HG02852 (cell line): ENCODE data around the gene ACTA2.

Experiments
- ATAC-seq: cut with Tn5 transposase; IDR thresholded peaks from one replicate; pipeline ENCODE4 v1.9.1; 2021; ENCODE audit warnings: mild to moderate bottlenecking, moderate library complexity; ENCODE audit not compliant: unreplicated experiment

ACTA2 gene

DNA sequence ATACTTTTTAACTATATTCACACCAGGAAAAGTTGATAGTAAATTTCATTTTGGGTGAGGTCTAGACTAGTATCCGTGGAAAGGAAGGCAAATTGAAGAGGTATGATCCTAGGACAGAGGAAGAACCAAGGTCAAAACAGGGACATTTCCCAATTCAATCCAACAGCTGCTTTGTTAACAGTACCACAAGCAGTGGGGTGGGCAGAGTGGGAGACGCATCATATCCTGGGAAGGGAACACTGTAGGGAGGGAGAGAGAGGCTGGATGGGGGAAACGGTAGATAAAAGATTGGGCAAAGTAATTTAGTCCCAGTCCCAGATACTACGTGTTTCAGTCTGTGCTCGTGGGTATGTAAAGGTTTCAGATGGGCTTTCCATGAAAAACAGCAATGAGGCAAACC is 28.9 kb upstream of the ACTA2 start:
- no peak for ATAC-seq

DNA sequence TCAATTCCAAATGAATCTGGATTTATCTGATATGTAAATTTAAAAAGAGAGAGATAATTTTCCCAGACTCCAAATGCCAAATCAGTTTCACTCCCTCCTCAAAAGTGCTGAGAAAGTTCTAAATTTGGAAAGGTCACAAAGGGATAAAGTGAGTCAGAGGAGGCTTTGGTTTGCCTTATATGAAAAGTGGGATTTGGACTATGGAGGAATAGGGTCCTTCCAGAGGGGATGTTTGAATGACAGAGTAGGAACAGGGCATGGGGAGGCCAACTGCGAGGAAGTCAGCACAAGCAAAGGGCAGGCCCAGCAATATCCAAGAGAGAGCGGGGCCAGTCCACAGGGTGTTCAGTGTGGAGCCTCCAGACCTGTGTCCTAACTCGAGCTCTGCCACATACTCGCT is 28.2 kb upstream of the ACTA2 start:
- no peak for ATAC-seq

DNA sequence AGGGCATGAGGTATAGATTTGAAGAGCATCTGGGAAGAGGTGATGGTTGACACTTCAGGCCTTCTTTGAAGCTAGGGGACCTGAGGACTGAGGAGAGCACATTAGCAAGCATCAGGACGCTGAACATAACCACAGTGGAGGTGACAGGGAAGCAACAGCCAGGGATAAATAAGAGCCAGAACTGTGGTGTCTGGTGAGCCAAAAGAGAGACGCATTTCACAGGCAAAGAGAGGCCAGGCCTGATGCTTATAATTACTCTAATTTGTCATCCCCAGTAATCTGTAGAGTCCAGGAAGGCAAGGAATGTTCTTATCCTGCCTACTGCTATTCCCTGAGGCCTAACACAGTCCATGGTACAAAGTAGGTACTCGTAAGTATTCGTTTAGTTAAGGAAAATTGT is 27.7 kb upstream of the ACTA2 start:
- no peak for ATAC-seq

DNA sequence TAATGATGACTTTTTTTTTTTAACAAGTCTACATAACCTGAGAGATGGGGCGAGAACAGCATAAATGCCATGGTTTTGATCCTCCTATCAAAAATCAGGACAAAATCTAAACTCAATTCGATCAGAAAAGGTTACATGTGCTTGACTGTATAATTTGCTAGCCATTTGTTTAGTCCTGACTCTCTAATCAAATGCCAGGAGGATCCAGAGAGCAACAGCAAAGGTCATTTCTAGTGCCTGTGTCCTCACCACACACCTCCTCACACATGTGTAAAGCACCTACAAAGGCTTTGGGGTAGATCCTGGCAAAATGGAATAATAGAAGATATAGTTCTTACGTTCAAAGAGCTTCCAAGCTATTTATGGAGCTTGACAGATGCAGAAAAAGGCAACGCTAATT is 27.0 kb upstream of the ACTA2 start:
- no peak for ATAC-seq

DNA sequence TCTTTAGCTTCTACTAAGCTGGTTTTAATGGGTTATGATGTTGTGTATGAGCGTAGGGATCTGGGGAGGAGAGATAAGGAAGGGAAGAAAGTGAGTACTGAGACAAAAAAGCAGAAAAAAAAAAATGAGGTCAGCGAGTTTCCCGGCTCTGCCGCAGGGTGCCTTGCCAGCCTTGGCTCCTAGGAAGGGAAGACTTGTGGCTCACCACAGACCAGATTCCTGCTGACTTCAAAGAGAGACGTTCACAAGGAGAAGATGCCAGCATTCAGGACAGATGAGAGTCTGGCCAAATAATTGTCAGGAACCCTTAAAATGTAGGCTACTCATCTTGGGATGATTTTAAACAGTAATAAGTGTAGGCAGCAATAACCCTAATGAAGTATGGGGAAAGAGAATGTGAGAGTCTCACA is 26.6 kb upstream of the ACTA2 start:
- no peak for ATAC-seq

DNA sequence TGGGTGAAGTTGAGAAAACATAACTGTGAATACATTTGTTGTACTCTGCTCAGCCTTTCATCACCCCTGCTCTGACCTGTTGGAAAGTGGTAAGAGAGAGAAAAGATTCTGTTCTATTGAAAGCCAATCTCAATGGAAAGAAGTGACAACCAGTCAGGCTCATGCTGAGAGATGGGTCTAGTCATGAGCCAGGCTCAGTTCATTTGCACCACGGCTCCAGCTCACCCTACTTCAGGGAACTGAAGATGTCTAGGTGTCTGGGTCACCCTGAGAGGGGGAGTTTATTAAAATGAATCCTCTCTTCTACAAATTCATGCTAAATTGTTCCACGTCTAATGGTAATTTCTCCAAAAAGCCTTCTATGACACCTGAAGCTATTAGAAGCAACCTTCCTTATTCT is 25.9 kb upstream of the ACTA2 start:
- no peak for ATAC-seq

DNA sequence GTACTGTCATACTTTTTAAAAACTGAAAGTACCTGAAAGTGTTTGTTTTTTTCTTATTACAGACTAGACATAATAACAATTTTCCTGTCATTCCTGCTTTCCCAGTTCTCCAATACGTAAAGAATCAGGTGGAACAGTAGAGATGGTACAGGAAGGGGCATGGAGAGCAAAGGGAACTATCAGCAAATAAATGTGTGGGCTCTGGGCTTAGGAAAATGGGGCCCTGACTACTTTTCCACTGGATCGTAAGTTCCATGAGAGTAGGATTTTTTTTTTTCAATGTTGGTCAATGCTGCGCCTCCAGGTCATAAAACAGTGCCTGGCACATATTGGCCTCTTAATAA is 22.8 kb upstream of the ACTA2 start:
- no peak for ATAC-seq

DNA sequence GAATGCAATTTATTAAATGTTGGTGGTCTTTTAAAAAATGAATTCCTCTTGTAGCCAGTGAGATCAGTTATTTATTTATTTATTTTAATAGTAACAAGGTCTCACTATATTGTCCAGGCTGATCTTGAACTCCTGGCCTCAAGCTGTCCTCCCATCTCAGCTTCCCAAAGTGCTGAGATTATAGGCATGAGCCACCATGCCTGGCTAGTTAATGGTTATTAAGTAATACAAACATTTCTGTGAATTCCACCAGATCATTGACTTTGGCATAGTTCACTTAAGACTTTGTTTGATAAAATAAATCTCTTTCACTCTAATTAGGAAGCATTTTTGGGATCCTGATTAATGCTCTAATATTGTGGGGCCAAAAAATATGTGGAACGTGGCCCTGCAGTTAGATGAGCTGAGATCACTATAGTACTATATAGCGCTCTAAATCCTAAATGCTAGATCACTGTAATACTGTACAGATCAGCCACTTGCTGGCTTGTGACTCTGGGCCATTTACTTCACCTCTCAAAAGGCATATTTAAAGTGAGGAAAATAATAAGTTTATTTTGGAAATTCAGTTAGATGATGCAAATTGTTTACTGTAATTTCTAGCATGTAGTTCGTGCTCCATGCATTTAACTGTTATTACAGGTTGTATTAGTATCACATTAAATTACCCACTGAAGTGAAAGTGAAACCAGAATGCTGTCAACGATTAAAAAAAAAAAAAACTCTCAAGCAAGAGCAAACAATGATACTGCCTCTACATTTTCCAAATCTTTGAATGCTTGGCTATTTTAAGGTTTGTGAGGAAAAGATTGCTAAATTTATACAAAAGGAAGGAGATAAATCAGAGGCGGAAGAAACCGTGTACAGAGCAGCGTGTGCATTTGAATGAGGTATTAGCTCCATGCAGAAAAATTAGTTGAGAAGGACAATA is 22.1 kb upstream of the ACTA2 start:
- no peak for ATAC-seq

DNA sequence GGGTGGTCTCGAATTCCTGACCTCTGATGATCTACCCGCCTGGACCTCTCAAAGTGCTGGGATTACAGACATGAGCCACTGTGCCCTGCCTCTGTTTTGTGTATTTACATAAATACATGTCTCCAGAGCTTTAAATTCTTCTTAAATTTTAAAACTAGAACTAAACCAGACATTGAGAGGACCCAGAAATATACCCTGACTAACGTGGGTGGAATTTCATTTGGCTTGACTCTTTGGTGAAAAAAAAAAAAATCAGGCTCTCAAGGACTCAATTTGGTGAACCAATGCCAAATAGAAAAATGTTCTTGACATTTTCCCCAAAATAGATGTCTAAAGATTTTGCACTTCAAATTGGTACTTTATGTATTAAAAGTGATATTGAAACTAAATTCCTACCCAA is 21.4 kb upstream of the ACTA2 start:
- ATAC-seq = no peak

DNA sequence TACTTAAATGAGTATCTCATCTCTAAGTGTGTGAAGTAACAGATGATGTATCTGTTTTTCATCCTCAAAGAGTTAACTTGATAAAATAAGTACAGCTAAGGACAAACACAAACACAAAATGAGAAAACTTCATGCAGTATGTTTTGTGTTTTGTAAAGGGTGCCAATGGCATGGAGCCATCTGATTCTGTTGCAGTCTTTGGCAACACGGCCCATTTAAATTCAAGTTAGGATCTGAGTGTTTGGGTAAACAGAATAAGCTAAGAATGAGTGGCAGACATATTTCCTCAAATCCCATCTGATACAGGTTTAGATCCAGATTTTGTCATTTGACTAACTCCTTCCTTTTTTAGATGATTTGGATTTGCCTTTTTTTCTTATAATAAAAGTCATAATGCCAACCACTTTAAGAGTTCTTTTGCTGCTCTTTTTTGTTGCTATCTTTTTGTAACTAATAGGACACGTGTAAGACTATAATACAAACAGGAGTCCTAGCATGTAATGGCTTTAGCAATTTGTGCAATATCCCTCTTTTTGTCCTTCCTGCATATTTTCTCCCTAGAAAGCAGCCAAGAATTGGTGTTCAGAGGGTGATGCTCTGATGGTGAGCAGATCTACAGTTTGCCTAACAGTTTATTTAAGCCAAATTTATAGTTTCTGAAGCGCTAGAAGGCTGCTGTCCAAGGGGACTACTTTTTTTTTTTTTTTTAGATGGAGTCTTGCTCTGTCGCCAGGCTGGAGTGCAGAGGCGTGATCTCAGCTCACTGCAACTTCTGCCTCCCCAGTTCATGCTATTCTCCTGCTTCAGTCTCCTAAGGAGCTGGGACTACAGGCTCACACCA is 18.9 kb upstream of the ACTA2 start:
- no peak for ATAC-seq

DNA sequence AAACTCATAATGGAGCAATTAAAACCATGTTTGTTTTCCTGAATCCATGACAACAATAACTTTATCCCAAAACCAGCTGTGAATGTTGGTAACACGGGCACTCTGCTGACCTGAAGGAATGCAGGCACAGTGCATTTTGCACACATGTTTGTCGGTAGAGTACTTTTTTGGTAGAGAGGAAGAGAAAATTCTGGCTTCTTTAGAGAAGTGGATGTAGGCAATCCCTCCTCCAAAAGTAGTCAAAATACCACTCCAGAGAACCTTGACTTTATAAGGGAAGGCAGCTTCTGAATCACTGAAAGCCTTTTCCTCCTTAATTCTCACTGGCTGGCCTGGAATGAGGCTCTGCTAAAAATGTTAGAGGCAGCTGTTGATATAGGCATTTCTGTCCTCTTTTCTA is 15.8 kb upstream of the ACTA2 start:
- no peak for ATAC-seq

DNA sequence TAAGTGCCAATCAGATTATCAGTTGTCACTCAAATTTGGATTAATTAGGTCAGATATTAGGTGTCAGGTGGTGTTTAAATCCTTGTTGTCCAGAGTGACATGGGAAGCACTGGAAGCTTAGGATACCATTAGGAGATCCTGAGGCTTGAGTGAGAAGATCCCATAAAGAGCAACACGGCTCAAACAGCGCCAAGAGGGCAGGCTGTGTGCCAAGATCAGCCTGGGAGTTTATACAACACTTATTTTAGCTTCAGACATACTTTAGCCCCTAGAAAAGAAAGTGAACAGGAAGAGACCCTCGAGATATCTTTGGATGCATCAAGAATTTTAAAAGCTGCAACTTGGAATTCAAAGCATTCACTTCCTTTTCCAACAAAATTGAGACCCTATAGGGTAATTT is 14.2 kb upstream of the ACTA2 start:
- ATAC-seq = no peak

DNA sequence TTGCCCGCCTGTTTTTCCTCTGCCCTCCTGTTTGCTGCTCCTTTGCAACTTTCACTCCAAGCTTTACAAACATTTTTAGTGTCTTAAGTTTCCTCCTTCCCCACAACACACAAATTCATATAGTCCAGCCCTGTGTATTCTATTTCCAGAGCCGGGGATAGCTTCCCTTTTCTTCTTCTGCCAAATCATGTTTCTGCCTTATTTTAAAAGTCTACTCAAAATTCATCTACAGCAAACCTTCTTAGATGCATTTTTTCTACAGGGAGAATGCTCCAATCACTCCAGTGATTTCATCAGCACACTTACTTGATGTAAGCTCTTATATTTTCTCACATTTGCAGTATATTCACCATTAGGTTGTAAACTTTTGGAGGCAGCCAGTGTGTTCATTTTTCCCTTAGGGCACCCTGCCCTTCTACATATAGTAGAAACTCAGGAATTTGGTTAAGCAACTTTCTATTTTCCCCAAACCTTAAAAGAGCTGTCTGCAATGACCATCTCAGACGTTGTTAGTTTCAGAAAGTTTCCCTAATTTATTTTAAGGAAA is 12.4 kb upstream of the ACTA2 start:
- ATAC-seq = no peak

DNA sequence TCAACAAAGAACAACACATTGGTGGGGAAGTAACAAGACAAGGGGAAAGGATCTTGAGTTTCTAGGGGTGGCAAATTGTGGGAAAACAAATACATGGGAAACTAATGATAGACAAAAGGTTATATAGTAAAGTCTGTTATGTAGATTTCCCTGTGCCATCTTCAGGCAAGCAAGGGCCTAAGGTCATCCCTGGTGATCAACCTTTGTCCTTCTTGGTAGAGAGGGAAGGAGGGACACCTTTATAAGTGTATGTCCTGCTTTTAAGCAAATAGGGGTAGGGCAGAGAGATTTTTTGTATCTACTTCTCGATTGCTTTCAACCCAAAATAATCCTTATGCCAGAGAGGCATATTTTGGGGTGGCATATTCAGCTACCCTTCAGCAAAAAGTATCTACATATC is 11.8 kb upstream of the ACTA2 start:
- ATAC-seq = no peak

DNA sequence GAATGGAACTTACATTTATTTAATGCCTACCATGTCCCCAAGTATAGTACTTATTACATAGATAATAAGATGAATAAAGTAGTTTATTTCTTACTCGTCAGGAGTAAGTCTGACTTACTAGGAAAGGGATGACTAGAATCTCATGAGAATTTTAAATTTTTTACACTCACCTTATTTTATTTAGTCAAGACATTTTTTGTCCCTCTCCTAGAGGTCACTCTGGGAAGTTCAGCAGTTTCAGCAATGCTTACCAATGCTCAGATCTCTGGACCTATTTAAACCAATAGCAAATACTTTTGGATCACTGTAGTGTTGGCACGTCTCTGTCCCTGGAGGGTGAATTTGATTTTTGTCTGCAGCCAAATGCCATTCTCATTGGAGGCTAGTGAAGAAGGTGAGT is 10.7 kb upstream of the ACTA2 start:
- ATAC-seq = no peak

DNA sequence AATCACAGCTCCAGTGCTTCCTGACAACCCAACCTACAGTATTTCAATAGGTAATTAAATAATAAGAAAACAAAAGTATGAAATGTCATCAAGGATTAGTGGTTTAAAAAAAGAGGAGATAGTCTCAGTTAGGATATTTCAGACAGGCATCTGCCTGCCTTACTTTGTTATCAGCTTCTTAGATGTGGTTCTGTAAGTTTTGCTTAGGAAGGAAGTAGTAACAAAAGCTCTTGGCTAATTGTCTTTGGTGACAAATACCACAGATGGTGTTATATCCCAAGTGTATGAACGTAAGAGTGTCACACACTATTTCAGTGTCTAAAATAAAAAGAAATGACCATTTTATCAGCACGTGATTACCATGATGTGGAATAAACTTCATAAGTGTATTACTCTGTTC is 9.8 kb upstream of the ACTA2 start:
- ATAC-seq = no peak

DNA sequence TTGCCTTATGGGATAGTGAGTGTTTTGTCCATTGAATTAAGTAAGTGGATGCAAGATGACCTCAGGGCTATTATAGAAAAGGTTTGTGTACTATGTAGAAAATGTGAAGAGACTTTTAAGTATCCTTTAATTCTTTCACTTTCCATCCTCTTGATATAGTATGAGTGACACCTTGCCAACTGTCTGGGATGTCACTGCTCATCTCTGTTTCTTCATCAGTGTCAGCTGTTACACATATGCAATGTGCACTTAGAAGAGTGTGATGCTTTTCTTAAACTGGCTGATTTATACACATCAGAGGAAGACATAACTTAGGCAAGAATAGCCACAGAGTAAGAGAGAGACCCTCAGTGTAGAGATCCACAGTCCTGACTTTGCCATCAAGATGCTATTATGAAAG is 8.7 kb upstream of the ACTA2 start:
- no peak for ATAC-seq

DNA sequence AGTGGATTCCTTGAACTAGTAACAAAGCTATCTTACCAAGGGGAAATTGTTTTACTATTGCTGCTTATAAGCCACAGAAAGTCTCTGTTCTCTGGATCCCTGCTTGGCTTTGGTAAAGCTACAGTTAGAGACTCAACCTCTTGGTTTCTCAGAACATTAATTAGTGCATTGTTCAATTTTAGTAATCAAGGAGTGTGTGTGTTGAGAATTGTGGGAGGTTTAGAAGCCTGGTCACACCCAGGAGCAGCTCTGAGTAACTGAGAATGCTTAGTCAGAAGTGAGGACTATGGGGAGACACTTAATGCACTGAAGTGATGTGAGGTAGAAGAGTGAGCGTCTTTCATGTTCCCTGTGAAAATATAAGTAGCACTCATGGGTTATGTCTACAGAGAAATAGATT is 8.2 kb upstream of the ACTA2 start:
- no peak for ATAC-seq

DNA sequence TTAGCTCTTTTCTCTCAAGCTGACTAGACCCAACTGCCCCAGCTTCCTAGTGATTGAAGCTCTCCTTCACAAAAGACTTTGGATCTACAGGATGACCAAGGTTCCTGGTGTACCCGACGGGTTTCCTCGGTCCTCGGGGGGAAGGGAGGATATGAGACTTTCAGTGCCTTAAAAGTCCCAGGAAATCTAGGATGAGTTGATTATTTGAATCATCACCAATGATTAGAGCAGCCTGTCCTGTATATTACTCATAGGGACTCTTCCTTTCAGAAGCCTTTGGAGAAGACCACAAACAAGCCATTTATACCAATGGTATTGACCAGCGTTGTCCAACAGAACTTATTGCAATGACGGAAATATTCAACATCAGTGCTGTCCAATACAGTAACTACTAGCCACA is 6.1 kb upstream of the ACTA2 start:
- ATAC-seq = no peak

DNA sequence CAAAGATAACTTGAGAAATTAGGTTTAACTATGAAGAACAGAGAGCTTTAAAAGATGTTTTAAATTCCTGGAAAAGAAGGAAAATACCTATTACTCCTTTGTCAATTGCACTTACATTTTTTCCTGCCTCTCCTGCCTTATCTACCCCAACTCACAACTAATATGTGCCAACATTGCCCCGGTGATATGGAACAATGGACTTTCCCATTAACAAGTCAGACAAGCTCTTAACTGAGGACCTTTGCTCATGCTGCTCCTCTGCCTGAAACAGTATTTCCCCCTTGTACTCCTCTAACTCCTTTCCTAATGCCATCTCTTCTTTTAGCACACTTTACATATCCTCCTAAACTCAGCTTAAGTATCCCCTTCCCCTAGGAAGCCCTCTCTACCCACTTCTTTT is 4.8 kb upstream of the ACTA2 start:
- no peak for ATAC-seq

DNA sequence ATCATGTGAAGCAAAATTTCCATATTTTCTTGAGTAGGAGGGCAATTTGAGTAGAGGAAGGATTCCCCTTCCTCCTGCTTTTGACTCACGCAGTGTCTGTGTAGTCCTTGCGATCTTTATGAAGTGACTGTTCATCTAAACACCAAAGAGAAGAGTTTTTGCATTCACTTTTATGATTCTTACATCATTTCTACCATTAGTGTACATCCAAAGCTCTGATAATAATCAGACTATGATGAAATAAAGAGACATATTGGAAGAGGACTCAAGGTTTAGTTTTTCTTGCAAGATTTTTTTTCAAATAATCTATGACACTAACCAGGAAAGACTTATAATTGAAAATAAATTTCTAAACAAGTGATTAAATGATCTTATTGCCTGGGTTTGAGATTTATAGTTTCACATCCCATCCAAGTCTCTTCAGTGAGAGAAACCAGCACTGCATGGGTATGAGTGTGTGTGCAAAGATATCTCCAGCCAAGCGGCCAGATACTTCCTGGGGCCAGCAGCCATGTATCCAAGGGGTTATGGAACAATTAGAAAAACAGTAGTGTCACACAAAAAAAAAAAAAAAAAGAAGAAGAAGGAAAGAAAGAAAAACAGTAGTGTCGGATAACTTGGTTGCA is 2.0 kb upstream of the ACTA2 start:
- ATAC-seq = no peak

DNA sequence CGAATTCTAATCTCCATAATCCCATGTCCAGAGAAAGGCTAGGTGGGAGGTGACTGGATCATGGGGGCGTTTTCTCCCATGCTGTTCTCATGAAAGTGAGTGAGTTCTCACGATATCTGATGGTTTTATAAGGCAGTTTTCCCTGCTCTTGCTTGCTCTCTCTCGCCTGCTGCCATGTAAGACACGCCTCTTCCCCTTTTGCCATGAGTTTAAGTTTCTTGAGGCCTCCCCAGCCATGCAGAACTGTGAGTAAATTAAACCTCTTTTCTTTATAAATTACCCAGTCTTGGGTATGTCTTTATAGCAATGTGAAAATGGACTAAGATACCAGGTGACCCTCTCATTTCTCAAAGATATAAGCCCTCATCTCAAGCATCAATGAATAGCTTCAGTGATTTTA is 1.1 kb upstream of the ACTA2 start:
- no peak for ATAC-seq
